CD4-positive, alpha-beta T cell treated with Interferon alpha-2 for 1 hour (primary cell): Measurements from ENCODE around the gene HERC6.
"Not testable (repeated sequence)": the region's sequence is repeated elsewhere in the genome, so short reads cannot be mapped to it uniquely, and the experiment has no call there.

ENCODE experiments used
- DNase-seq, 2 donors: peaks; one replicate each; pipeline ENCODE4 v3.0.0-alpha.2; 2020 to 2022

Gene HERC6

GRCh38 chr4:88448211-88448765, 69.6 kb downstream of the HERC6 start:
- DNase-seq = not testable (repeated sequence)

- DNase-seq = no peak
These were observed 70.2 kb downstream of the HERC6 start for GRCh38 chr4:88448889-88449288.

- DNase-seq = no peak
These were observed 70.6 kb downstream of the HERC6 start for GRCh38 chr4:88449290-88449689.

- no peak for DNase-seq
These were observed 72.6 kb downstream of the HERC6 start for GRCh38 chr4:88451205-88451604.

- no peak for DNase-seq
These were observed 74.3 kb downstream of the HERC6 start for GRCh38 chr4:88452912-88453311.

- peak; percentile 95 to 97 for DNase-seq
These were observed 78.1 kb downstream of the HERC6 start, which contains the start of gene HERC5 for GRCh38 chr4:88456670-88457306. HERC5 (plus strand) TSS chr4:88457119; CDS start chr4:88457270, 151 bp downstream.

- no peak for DNase-seq
These were observed 78.9 kb downstream of the HERC6 start for GRCh38 chr4:88457307-88458103.

GRCh38 chr4:88458104-88458740, 79.6 kb downstream of the HERC6 start:
- no peak for DNase-seq

GRCh38 chr4:88465653-88466192, 87.1 kb downstream of the HERC6 start:
- no peak for DNase-seq

GRCh38 chr4:88467392-88467791, 88.7 kb downstream of the HERC6 start:
- no peak for DNase-seq

- DNase-seq = no peak
These were observed 98.7 kb downstream of the HERC6 start for GRCh38 chr4:88477229-88477860.

GRCh38 chr4:88478247-88478646, 99.6 kb downstream of the HERC6 start:
- no peak for DNase-seq

- no peak for DNase-seq
These were observed 102.9 kb downstream of the HERC6 start for GRCh38 chr4:88481537-88481936.

GRCh38 chr4:88489100-88489761, 110.6 kb downstream of the HERC6 start:
- DNase-seq = no peak
